Measurements from ENCODE around the gene SGMS1.

DNA sequence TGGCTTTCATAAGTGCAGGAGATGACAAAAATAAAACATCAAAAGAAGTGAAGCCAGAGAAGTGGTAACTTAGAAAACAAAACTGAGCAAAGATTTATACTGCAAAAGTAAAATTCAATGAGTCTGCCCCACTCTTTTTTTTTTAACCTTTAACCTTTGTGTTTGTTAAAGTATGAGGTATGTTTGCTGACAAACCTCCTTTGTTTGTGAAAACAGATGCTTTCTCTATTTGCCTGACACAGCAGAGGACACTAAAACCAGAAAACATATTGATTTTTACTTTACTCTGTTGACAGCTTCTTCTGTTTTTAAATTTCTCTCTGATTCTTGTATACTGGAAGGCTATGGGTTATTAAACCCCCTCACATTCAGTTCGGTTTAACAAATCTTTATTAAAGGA lies 57.6 kb downstream of the SGMS1 start:
- TF ChIP-seq EZH2phosphoT487 (conservative IDR thresholded peaks at IDR 0.05; ENCODE audit: low read length), result no peak
- TF ChIP-seq, protein P1, sequence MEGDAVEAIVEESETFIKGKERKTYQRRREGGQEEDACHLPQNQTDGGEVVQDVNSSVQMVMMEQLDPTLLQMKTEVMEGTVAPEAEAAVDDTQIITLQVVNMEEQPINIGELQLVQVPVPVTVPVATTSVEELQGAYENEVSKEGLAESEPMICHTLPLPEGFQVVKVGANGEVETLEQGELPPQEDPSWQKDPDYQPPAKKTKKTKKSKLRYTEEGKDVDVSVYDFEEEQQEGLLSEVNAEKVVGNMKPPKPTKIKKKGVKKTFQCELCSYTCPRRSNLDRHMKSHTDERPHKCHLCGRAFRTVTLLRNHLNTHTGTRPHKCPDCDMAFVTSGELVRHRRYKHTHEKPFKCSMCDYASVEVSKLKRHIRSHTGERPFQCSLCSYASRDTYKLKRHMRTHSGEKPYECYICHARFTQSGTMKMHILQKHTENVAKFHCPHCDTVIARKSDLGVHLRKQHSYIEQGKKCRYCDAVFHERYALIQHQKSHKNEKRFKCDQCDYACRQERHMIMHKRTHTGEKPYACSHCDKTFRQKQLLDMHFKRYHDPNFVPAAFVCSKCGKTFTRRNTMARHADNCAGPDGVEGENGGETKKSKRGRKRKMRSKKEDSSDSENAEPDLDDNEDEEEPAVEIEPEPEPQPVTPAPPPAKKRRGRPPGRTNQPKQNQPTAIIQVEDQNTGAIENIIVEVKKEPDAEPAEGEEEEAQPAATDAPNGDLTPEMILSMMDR (IDR thresholded peaks at IDR 0.05; ENCODE audit: insufficient read depth, low read length, poor library complexity, severe bottlenecking), result no peak
